22Rv1 (cell line): ENCODE measurements around the gene TSPAN31.

Experiments
- H3K27ac ChIP-seq: fragments of 450-650 bp; 2 replicates; pipeline ENCODE4 v1.5.1; 2017
- CTCF ChIP-seq: fragments of 450-650 bp; IDR thresholded peaks from 2 replicates; pipeline ENCODE4 v1.5.1; 2017; ENCODE audit warnings: mild to moderate bottlenecking
- ZFX ChIP-seq: fragments of 450-650 bp; IDR thresholded peaks from 2 replicates; pipeline ENCODE4 v1.6.1; 2017; ENCODE audit warnings: antibody characterized with exemption, borderline replicate concordance

The TSPAN31 gene

GRCh38 chr12:57735198-57735855 is 9.5 kb upstream of the TSPAN31 start:
- no peak overlapping the region for H3K27ac ChIP-seq
- no peak for TF ChIP-seq CTCF
- no peak for TF ChIP-seq ZFX

GRCh38 chr12:57735952-57736740 is 8.7 kb upstream of the TSPAN31 start:
- H3K27ac ChIP-seq: no peak overlapping the region
- TF ChIP-seq ZFX (no peak), CTCF (peak; percentile 41)

GRCh38 chr12:57736741-57737466 is 7.9 kb upstream of the TSPAN31 start:
- TF ChIP-seq CTCF (no peak), ZFX (no peak)
- H3K27ac ChIP-seq: no peak overlapping the region

- TF ChIP-seq ZFX: no peak
- TF ChIP-seq CTCF: peak; percentile 75
- H3K27ac ChIP-seq: no peak overlapping the region
Measured at GRCh38 chr12:57737467-57738460, 7.1 kb upstream of the TSPAN31 start.

GRCh38 chr12:57738661-57739237 is 6.1 kb upstream of the TSPAN31 start, which contains the start of gene AGAP2:
AGAP2 (minus strand) TSS chr12:57738742; CDS start chr12:57738246, 496 bp downstream.
- H3K27ac ChIP-seq: no peak within 1 kb of the TSS
- TF ChIP-seq CTCF (no peak), ZFX (no peak)

- H3K27ac ChIP-seq: no peak overlapping the region
- TF ChIP-seq CTCF: no peak
- TF ChIP-seq ZFX: no peak
Measured at GRCh38 chr12:57739387-57739786, 5.5 kb upstream of the TSPAN31 start.
